AG10803 (cell line): Measurements from ENCODE around the gene MPZL2.

ENCODE experiments used
- DNase-seq: peaks from one replicate; pipeline ENCODE4 v3.0.0; 2010; ENCODE audit warnings: low read depth
- H3K4me3 ChIP-seq: 2 replicates; pipeline ENCODE4 v1.5.1; 2011; ENCODE audit warnings: mild to moderate bottlenecking, low read length, control low read depth
- TF ChIP-seq, protein P1 (sequence below): conservative IDR thresholded peaks from 2 replicates; pipeline ENCODE4 v1.5.1; 2011; ENCODE audit warnings: mild to moderate bottlenecking, low read length, control low read depth, inconsistent platforms

Gene MPZL2

DNA sequence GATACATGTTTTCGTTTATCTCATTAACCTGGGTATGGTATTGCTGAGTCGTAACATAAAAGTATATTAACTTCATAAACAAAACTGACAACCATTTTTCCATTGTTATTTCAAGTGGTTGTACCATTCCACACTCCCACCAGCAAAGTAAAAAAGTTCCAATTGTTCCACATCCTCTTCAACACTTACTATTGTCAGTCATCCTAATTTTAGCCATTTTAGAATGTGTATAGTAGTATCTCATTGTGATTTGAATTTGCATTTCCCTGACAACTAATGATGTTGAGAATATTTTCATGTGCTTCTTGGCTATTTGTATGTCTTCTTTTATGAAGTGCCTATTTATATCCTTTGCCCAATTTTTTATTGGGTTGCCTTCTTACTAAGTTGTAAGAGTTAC lies 30.0 kb upstream of the MPZL2 start:
- no peak for DNase-seq
- TF ChIP-seq, protein P1, sequence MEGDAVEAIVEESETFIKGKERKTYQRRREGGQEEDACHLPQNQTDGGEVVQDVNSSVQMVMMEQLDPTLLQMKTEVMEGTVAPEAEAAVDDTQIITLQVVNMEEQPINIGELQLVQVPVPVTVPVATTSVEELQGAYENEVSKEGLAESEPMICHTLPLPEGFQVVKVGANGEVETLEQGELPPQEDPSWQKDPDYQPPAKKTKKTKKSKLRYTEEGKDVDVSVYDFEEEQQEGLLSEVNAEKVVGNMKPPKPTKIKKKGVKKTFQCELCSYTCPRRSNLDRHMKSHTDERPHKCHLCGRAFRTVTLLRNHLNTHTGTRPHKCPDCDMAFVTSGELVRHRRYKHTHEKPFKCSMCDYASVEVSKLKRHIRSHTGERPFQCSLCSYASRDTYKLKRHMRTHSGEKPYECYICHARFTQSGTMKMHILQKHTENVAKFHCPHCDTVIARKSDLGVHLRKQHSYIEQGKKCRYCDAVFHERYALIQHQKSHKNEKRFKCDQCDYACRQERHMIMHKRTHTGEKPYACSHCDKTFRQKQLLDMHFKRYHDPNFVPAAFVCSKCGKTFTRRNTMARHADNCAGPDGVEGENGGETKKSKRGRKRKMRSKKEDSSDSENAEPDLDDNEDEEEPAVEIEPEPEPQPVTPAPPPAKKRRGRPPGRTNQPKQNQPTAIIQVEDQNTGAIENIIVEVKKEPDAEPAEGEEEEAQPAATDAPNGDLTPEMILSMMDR, result no peak
- H3K4me3 ChIP-seq, result no peak overlapping the region

DNA sequence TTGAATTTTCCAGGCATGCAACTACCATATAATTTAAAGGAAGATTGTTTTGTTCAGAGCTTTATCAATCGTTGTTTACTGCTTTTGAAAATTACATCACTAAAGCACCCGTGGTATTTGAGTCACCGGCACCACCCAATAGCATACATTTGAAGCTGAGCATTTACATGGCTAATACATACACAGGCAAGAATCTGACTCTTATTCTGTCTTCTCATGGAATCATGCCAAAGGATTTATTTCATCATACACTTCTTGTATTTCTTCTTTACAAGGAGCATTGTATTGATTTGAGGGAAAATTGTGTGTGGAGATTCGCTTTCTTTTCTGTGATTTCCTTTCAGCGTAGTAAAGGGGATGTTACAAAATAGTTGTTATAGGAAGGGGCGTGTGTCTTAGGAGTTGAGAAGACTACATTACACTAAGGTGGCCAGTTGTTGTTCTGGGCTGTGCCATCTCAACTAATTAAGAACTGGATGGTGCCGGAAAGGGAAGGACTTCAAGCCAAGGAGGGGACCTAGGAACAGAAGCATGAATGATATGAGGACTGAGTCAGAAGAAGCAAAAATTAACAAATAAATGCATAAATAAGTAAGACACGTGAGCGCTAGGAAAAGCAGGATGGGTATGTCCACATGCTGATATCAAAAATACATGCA lies 27.5 kb upstream of the MPZL2 start:
- TF ChIP-seq, protein P1, result no peak
- H3K4me3 ChIP-seq, result no peak overlapping the region
- DNase-seq, result no peak

DNA sequence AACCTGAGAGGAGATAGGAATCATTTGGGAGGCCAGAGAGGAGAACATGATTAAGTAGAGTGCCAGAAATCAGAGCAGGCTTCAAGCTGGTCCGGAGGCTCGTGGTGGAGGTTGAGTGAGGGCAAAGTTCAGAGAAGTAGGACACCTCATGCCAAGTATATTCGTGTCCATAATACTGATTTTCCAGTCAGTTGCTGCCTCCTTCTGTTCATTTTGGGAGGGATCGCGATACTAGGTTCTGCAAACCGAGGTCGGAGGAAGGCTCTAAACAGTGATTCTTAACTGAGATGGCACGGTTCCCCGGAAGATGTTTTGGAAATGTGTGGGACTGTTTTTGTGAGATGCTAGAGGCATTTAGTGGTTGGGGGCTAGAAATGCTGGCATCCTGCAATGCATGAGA lies 26.8 kb upstream of the MPZL2 start:
- TF ChIP-seq, protein P1, result 0 out of 2 replicates have a peak, but pooled peaks have one; percentile 5
- no peak for DNase-seq
- H3K4me3 ChIP-seq, result no peak overlapping the region

DNA sequence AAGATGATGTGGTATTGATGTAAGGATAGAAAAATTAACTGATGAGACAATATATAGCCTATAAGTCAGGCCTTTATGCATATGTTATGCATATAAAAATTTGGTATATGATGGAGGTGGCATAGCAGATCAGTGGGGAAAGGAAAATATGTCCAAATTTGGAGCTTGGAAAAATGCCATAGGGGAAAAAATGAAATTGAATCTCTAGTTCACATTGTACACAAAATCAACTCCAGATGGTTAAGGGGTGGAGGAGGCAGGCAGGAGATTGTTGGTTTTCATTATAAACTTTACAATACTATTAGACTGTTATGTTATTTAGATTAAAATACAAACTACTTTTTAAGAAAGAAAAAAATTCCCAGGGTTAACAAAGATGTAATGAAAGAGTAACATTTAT lies 25.3 kb upstream of the MPZL2 start:
- TF ChIP-seq, protein P1, result no peak
- no peak overlapping the region for H3K4me3 ChIP-seq
- no peak for DNase-seq

DNA sequence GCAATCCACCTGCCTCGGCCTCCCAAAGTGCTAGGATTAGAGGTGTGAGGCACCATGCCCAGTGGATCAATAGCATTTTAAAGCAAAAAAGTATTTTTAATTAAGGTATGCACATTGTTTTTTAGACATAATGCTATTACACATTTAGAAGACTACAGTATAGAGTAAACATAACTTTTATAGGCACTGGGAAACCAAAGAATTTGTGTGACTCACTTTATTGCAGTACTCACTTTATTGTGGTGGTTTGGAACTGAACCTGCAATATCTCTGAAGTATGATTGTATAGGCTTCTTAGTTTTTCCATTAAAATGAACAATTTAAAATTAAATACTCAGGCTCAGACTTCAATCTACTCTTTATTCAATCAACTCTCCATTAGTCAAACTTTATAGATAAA lies 22.9 kb upstream of the MPZL2 start:
- no peak overlapping the region for H3K4me3 ChIP-seq
- DNase-seq, result peak; percentile 16
- TF ChIP-seq, protein P1, result no peak

DNA sequence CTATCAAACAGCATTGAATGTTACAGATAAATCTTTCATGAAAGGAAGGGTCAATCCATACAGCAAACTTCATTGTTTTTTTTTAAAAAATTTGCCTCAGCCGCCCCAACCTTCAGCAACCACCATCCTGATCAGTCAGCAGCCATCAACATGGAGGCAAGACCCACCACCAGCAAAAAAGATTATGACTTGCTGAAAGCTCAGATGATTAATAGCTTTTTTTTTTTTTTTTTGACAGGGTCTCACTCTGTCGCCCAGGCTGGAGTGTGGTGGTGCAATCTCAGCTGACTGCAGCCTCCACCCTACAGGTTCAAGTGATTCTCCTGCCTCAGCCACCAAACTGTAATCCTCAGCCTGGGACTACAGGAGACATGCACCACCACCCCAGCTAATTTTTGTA lies 22.4 kb upstream of the MPZL2 start:
- TF ChIP-seq, protein P1, result no peak
- no peak overlapping the region for H3K4me3 ChIP-seq
- DNase-seq, result no peak

DNA sequence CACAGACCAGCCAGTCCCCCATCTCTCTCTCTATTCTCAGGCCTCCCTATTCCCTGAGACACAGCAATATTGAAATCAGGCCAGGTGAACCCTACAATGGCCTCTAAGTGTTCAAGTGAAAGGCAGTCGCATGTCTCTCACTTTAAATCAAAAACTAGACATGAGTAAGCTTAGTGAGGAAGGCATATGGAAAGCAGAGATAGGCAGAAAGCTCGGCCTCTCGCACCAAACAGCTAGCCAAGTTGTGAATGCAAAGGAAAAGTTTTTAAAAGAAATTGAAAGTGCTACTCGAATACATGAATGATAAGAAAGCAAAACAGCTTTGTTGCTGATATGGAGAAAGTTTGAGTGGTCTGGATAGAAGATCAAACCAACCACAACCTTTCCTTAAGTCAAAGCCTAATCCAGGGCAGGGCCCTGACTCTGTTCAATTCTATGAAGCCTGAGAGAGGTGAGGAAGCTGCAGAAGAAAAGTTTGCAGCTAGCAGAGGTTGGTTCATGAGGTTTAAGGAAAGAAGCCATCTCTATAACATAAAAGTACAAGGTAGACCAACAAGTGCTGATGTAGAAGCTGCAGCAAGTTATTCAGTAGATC lies 19.8 kb upstream of the MPZL2 start:
- TF ChIP-seq, protein P1, result no peak
- no peak for DNase-seq

More for the DNA sequence above, 19.8 kb upstream of the MPZL2 start:
- H3K4me3 ChIP-seq, result no peak overlapping the region
